ENCODE data around the gene SMIM9.

DNA sequence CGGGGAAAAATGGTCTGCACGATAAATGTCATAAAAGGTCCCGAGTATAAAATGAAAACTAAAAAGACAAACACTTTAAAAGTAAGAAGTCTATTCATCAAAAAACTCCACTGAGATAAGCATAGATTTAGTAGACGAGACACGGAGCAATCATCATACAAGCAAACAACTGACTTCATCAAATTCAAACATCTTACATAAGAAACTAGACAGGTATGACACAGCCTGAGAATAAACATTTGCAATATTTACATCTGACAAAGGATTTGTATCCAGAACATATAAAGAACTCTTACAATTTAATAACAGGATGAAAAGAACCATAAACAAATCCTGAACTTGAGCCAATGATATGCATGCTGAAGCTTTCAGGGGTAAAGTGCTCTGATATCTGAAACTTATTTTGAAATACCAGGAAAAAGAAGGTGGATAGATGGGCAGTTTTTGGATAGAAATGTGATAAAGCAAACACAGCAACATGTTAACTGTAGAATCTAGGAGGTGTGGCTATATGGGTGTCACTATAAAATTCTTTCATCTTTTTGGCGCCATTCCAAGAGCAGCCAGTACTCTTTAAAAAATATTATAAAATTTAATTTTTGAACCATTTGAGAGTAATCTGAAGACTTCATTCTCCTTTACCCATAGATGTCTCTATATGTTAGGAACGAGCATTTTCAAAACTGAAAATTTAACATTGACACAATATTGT is 41.2 kb downstream of the SMIM9 start:
- TF ChIP-seq, protein P1, sequence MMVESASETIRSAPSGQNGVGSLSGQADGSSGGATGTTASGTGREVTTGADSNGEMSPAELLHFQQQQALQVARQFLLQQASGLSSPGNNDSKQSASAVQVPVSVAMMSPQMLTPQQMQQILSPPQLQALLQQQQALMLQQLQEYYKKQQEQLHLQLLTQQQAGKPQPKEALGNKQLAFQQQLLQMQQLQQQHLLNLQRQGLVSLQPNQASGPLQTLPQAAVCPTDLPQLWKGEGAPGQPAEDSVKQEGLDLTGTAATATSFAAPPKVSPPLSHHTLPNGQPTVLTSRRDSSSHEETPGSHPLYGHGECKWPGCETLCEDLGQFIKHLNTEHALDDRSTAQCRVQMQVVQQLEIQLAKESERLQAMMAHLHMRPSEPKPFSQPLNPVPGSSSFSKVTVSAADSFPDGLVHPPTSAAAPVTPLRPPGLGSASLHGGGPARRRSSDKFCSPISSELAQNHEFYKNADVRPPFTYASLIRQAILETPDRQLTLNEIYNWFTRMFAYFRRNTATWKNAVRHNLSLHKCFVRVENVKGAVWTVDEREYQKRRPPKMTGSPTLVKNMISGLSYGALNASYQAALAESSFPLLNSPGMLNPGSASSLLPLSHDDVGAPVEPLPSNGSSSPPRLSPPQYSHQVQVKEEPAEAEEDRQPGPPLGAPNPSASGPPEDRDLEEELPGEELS (CRISPR knock-in tag; IDR thresholded peaks at IDR 0.05; ENCODE audit: borderline replicate concordance): no peak
- TF ChIP-seq CSDE1 (IDR thresholded peaks at IDR 0.05) (no peak), NCOA1 (IDR thresholded peaks at IDR 0.05; ENCODE audit: low read depth) (no peak), SIN3B (IDR thresholded peaks at IDR 0.05; ENCODE audit: low read depth) (no peak), FOXJ3 (CRISPR knock-in tag; IDR thresholded peaks at IDR 0.05) (no peak), PHF8 (IDR thresholded peaks at IDR 0.05; ENCODE audit: borderline replicate concordance, low read length) (no peak), TCF7 (IDR thresholded peaks at IDR 0.05; ENCODE audit: borderline replicate concordance) (no peak), NR2F6 (CRISPR knock-in tag; IDR thresholded peaks at IDR 0.05) (no peak)
- TF ChIP-seq, protein P2, sequence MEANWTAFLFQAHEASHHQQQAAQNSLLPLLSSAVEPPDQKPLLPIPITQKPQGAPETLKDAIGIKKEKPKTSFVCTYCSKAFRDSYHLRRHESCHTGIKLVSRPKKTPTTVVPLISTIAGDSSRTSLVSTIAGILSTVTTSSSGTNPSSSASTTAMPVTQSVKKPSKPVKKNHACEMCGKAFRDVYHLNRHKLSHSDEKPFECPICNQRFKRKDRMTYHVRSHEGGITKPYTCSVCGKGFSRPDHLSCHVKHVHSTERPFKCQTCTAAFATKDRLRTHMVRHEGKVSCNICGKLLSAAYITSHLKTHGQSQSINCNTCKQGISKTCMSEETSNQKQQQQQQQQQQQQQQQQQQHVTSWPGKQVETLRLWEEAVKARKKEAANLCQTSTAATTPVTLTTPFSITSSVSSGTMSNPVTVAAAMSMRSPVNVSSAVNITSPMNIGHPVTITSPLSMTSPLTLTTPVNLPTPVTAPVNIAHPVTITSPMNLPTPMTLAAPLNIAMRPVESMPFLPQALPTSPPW (CRISPR knock-in tag; IDR thresholded peaks at IDR 0.05): no peak

Data from K562 (cell line).